GM18520 (cell line): ENCODE measurements around the gene MYO18B.

Experiments used
- ATAC-seq: cut with Tn5 transposase; IDR thresholded peaks from one replicate; pipeline ENCODE4 v1.9.1; 2021; ENCODE audit not compliant: unreplicated experiment

The MYO18B gene

DNA sequence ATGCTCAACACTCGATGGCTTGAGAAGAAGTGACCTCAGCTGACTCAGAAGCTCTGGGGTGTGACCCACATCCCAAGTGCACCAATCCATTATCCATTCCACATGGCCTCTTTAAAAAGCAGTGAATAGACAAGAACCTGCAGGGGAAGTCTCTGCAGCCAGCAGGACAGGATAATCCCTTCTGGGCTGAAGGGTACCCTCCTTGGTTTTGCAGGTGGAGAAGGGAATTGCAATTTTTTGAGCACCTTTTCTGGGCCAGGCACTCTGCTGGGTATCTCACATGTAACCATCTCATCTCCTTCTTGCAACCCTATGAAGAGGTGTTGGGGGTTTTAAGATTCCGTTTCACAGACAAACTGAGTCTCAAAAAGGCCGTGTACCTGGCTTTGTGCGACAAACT, 76.6 kb downstream of the MYO18B start:
- ATAC-seq: no peak

DNA sequence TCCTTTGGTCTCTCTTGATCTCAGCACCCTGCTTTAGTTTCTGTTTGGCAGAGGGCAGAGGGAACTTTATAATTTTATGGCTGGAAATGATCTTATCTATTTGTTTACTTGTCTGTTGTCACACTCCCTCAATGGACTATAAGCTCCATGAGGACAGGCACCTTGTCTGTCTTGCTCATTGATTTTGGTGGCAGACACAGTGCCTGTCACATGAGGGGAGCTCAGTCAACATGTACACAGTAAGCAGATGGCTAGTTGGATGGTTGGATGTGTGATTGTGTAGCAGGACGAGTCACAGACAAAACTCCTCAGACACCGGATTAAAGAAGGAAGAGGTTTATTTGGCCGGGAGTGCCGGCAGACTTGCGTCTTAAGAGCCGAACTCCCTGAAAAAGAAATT, 80.4 kb downstream of the MYO18B start:
- ATAC-seq: no peak

DNA sequence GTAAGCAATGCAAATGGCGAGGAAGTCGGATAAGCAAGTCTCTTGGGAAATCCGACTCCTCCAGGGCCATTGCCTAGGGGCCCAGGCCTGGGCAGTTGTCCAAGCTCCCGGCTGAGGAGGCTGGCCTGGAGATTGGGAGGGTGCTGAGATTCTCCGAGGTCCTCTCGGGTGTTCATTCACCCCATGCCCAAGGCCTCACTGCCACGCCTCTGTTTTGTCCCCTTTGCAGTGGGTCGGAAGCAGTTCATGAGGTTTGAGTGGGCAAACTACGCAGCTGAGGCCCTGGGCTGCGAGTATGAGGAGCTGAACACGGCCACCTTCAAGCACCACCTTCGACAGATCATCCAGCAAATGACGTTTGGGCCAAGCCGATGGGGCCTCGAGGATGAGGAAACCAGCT, 81.3 kb downstream of the MYO18B start:
- no peak for ATAC-seq

DNA sequence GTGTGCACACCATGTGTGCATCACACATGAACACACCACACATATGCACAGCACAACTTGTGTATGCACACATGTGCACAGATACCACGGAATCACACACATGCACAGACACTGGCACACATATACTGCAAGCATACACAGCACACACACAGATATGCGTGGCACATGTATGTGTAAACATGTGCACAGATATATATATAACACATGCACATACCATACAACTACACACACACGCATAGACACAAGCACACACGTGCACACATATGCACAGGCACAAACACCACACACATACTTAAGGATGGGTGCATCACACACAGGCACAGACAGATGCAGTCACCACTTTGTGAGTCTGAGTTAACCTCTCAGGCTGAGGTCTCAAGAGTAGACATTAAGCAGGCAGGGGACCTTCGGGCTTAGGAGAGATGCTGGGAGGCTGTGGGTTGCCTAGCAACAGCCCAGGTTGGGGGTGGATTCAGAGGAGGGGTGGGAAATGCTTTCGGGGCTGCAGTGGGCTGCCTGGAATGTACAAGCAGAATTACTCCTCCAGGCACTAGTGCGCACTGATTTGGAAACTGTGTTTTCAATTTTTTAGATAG, 82.9 kb downstream of the MYO18B start:
- no peak for ATAC-seq

DNA sequence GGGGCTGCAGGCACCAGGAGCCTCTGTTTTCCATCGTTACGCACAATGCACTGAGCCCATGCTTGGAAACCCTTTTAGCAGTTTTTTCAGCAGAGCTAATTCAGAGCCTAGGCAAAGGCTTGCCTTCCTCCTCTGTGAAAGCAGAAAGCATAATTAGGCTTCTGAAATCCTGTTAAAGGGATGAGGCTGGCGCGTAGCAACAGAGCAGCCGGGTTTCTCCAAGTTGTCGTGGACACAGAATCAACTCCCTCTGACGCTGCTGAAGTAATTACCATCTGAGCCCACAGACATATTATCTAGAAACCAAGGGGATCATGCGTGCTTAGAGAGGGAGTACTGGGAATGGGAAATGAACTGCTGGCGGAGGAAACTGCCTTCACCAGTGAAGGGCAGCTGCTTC, 85.4 kb downstream of the MYO18B start:
- no peak for ATAC-seq

DNA sequence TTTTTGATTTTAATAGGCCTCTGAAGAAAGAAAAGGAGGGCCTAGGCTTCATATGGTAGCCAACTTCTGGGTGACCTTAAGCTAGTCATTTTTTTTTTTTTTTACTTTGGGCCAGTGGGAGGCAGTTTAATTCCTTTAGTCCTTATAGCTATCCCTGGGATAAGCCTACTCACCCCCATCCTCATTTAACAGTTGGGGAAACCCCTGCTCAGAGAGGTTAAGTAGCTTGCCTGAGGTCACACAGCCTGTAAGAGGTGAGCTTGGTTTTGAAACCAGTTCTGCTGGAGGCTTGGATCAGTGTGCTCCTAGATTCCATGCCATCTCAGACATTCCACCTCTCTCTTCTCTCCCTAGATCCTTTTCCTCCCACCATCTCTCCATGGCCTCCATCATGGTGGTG, 86.4 kb downstream of the MYO18B start:
- ATAC-seq: no peak

DNA sequence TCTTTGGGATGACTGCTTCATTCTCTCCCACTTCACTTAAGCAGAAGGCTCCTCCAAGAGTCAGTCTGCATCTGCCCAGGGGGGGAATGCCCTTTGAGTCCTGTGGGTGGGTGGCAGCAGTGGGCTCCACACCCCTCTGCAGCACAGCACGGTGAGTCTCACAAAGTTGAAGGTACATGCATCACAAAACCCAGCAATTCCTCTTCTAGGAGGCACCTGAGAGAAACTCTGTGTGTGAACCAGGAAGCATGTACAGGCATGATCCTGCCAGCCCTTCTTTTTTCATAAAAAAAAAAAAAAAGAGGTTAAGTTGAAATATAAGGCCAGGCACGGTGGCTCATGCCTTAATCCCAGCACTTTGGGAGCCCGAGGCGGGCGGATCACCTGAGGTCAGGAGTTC, 87.2 kb downstream of the MYO18B start:
- no peak for ATAC-seq

DNA sequence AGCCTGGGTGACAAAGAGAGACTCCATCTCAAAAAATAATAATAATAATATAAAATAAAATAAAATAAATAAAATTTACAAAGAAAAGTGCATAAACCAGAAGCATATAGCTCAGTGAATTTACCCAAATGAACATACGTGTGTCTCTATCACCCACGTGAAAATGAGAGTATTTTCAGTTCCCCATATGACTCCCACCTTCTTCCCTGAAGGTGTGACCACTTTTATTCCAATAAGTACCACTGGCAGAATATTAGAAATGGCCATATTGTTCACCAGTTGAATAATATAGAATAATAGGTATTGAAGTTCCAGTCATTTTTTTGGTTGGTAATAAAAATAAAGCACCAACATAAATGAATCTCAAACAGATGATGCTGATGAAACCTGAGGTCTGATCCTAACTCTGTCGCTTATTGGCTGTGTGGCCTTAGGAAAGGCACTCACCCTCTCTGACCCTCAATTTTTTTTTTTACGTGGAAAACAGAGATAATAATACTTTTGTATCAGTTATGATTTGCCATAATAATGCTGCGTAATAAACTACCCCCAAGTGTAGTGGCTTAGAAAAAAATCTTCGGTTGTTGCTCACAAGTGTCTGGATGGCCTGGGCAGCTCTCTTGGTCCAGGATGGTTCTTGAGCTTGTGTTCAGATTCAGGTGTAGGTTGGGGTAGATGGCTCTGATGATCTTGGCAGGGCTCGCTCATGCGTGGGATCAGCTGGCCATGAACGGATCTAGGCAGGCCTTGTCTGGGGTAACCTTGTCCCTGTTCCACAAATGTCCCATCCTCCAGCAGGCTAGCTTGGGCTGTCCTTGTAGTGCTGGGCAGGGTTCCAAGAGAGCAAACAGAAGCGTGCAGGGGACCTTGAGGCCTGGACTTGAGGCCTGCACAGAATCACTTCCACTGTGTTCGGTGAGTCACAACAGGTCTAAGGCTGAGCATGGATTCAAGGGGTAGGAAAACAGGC, 88.1 kb downstream of the MYO18B start:
- no peak for ATAC-seq

DNA sequence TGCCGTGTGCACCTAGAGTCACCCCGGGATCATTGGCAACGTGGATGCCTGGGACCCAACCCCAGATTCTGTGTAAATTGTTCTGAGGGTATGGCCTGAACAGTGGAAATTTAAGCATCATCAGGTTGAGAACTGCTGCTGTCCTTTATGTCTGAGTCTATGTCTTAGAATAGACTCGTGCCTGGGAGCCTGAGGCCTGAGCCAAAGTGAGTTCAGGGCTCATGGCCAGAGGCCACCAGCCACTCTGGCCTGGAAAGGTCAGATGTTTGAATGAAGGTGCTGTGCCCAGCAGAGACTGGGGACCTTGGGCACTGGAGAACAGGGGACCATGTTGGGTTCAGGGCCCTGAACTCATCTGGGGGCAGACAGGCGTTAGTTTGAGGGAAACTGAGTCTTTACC, 91.1 kb downstream of the MYO18B start:
- no peak for ATAC-seq

DNA sequence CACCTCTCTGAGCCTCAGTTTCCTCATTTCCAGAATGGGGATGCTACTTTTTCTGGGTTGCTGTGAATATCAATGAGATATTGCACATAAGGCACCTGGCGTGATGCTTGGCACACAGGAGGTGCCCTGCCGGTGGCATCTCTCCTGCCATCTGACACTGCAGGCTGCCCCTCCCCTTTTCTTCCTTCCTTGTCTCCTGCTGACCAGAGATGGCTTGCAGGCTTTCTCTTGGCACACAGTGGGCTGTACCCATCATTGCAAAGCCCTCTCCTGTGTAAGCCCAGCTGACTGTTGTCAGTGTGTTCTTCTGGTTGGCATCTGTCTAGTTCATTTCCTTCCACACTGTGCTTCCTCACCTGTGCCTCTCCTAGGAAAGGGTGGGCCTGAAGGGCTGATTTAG, 91.7 kb downstream of the MYO18B start:
- ATAC-seq: no peak

DNA sequence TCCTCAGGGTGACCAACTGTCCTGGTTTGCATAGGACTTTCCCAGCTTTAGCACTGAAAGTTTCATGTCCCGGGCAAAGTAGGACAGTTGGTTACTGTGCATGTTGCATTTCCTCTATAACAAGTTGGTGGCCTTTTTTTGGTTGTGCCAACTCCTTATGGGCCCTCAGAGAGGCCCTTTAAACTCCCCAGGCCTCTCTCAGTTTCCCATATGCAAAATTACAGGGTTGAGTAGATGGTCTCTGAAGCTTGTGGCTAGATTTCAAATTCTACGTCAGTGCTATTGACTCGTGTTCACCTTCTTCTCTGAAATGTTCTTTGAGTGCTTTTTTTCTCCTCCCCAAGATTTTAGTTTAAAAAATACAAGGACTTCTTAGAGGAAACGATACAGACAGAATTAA, 92.5 kb downstream of the MYO18B start:
- ATAC-seq: no peak

DNA sequence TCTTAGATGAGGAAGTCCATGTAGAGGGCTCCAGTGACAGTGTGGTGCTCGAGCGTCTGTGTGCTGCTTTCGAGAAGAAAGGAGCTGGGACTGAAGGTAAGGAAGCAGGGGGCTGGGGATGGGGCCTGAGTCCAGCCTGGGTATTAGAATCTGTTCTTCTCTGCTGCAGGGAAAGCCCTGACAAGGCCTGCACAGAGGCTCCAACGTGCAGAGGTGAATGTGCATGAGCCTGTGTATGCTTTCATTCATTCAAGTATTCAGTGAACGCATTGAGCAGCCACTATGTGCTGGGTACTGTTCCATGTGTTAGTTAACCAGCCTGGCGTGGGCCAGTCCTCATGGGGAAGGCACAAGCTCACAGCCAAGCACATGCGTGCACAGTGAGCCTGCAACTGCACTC, 93.4 kb downstream of the MYO18B start:
- ATAC-seq: no peak

DNA sequence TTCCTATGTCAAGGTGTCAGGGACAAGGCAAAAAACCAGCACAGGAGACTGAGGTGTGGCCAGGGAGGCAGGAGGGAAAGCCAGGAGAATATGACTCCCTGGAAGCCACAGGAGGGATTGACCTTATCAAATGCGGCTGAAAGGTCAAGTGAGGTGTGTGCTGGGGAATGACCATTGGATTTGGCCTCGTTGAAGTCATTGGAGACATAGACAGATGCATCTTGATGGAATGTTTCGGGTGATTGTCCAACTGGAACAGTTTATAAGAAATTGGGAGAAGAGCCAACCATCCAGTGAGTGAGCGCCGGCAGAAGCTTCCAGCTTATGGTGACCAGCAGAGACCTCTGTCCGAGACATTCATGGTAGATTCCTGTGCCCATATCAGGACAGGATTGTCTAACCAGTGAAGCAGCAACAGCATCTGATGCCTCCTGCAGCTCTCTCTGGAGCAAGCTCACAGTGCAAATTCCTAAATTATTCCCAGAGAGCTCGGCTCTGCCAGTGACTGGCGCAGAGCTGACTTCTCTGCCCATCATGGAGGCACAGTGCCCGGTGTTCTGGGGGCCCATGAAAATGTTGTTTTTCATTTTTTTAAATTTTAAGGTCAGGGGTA, 95.4 kb downstream of the MYO18B start:
- no peak for ATAC-seq

DNA sequence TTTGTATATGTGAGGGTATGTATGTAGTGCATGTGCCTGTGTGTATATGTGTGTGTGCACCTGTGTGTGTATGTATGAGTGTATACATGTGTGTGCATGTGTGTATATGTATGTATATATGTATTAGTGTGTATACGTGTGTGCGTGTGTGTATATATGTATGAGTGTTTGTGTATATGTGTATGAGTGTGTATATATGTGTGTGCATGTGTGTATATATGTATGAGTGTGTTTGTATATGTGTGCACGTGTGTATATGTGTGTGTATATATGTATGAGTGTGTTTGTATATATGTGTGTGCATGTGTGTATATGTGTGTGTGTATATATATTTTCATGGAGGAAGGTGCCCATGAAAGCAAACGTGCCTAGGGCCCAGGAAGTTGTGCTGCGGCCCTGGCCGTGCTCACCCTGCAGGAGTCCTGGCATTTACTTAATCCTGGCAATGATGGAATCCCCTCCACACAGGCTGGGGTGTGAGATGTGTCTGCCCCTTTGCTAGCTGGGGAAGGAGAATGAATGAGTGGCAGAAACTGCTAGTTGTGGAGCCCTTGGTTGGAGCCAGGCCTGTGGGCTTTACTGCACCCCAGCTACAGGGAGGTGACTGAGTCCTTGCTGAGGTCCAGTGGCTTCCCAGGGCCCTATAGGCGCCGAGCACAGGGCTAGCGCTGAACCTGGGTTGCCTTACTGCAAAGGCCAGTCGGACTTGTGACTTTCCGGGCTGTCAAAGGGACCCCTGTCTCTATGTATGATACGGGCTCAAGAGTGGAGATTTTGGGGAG, 97.2 kb downstream of the MYO18B start:
- no peak for ATAC-seq

DNA sequence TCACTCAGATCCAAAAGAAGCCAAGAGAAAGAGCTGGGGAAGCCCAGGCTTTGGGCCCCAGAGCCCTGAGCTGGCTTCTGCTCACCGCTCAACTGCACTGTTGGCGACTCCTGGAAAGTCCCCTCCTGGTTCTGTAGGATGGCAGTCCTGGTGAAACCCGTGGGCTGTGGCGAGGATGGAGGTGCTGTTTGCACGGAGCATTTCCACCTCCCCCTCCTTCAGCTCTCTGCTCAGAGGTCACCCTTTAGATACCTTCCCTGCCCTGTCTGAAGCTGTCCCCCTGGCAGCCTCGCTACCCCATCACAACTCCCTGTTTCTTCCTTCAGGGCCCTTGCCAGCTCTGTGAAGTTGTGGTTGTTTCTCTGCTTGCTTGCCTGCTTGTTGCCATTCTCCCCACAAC, 97.8 kb downstream of the MYO18B start:
- ATAC-seq: no peak

DNA sequence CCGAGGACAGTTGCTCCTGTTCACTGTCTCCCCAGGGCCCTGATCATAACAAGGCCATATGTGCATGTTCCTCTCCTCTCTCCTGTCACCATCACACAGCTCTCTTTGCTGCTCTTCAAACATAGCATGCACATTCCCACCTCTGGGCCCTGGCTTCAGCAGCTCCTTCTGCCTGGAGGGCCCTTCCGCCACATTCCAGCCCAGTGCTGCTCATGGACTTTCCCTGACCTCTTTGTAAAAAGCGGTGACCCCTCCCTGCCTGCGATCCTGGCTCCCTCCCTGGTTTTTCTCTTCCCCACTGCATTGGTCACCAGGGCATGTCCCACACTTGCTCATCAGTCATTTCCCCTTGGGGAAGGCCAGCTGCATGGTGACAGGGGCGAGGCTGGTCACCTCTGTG, 98.2 kb downstream of the MYO18B start:
- no peak for ATAC-seq

DNA sequence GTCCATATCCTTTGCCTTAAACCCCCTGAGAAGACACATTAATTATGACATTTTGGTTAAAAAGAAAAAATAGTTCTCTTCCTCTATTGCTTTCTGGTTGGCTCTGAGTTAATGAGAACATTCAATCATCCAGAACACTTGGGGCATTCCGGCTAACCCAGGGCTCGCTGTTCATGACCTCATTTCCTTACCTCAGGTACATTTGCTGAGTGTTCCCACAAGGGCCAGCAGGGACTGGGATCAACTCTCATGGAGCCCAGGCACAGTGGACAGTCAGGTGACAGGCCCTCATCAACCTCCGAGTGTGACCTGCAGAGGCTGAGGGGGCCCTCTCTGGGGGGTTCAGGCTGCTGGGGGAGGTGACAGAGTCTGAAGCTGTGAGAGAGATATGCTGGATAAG, 98.9 kb downstream of the MYO18B start:
- ATAC-seq: no peak

DNA sequence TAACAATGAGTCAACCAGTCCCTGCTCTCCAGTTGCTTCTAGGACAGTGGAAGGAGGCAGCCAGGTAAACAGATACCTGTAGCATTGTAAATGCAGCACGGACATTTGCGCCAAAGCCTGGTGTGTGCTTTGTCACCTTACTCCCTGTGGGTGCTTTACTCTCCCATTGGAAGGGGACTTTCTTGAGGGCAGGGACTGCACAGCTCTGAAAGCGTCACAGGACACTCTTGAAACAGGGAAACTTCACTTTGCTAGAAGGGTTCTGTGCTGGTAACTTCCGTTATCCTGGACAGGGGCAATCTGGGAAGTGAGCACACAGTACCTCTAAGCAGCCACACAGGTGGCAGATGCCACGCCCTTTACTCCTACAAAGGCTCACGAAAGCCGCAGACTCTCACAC, 99.8 kb downstream of the MYO18B start:
- ATAC-seq: no peak

DNA sequence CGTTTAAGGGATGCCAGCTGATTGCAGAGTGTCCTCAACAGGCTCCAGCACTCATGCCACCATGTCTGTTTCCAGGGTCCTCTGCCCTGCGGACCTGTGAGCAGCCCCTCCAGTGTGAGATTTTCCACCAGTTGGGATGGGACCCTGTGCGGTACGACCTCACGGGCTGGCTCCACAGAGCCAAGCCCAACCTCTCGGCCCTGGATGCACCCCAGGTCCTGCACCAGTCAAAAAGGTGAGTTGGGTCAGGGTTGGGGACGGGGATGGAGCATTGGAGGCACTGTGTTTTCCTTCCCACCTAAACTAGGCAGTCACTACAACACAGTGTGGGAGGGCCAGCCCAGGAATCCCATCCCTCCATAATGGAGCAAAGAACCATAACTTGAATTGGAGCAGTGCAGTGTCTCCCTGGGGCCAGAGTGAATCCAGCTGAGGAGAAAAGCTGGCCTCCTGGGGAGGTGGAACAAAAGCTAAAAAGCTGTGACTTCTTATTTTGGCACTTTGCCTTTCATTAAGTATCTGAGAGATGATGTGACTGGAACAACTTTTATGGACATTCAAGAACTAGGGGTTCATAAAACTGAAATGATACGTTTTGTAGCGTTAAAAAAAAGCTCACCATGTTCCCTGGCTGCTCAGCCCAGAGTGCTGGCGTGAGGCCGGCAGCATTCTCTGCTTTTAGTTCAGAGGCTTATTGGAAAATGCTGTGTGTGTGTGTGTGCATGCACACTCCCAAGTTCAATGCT, 101.8 kb downstream of the MYO18B start:
- no peak for ATAC-seq

DNA sequence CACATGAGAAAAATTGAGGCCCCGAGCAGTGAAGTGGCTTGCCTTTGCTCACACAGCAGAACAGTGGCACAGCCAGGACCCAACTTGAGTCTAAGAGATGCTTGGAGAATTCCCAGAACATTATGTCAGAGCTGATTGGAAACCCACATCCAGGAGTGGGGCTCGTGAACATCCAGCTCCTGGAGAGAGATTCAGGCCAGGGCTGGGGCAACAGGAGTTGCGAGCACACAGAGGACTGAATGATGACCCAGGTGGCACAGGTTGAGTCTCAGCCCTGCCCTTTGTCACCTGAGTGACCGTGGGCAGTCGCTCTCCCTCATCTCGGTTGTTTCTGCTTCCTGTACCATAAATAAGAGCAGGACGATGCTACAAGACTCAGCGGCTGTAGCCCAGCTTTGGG, 102.6 kb downstream of the MYO18B start:
- no peak for ATAC-seq
